HepG2 (cell line): Measurements from ENCODE around the gene KCND1. TPM values are rescaled to one million over a fixed set of nuclear protein-coding genes. Genes with fewer than 3 reads are reported as not detected.

Experiments
- ATAC-seq: fragments of 200-7000 bp; cut with Tn5 transposase; 3 replicates; pipeline ENCODE4 v1.9.1; 2020; ENCODE audit warnings: mild to moderate bottlenecking, moderate library complexity
- BruUV-seq: library from RNA; stranded (reverse); fragments of 400-500 nt; replicated peaks from 2 replicates; lab custom pipeline; 2021; lab: Mats Ljungman, UMichigan
- CTCF ChIA-PET: fragments of 300-600 bp; formaldehyde crosslinking; extraction: SDS; loops from one replicate; lab custom pipeline; 2021; ENCODE audit warnings: low total read pairs, inconsistent platforms, low intra/inter-chr PET ratio; lab: Yijun Ruan, JAX
- POLR2A ChIA-PET: fragments of 350-600 bp; sonication (Branson Sonifier 250); formaldehyde crosslinking; loops from one replicate; lab custom pipeline; 2020; ENCODE audit warnings: antibody characterized with exemption, inconsistent platforms; lab: Yijun Ruan, JAX
- DNase-seq: peaks from one replicate; pipeline ENCODE4 v3.0.0-alpha.2; 2015; ENCODE audit warnings: low spot score
- FAIRE-seq: peaks from 3 replicates; lab custom pipeline; 2011; peaks lifted over from hg19 to GRCh38; lab: Jason Lieb, UNC
- H2AFZ ChIP-seq: one replicate; pipeline ENCODE4 v1.6.1; 2011; ENCODE audit warnings: low read length, inconsistent platforms
- H3K27ac ChIP-seq: fragments of 300-600 bp; 3 replicates; pipeline ENCODE4 v1.8.0; 2011; ENCODE audit warnings: mixed run types, mild to moderate bottlenecking, mixed read lengths, low read length, inconsistent platforms; ENCODE audit not compliant: insufficient read depth; ENCODE audit errors: extremely low read length
- H3K27me3 ChIP-seq, 2 experiments: fragments of 200-600 bp in 1 of 2; 2 replicates in 1 of 2; 3 replicates in 1 of 2; pipeline versions ENCODE4 v1.6.0 to v1.8.0; 2011; ENCODE audit warnings: low read length in 2 of 2, mild to moderate bottlenecking in 2 of 2, moderate library complexity in 2 of 2, inconsistent platforms in 1 of 2; ENCODE audit not compliant: insufficient read depth in 2 of 2, control insufficient read depth in 1 of 2
- H3K36me3 ChIP-seq, 2 experiments: fragments of 200-600 bp in 1 of 2; replicated peaks in 1 of 2; 2 replicates in 1 of 2; 3 replicates in 1 of 2; pipeline versions ENCODE4 v1.5.1 to v1.8.0; 2011; ENCODE audit warnings: low read length in 2 of 2, inconsistent platforms in 1 of 2; ENCODE audit not compliant: insufficient read depth in 2 of 2, control insufficient read depth in 1 of 2
- H3K4me1 ChIP-seq: 2 replicates; pipeline ENCODE4 v1.5.1; 2012; ENCODE audit warnings: low read length, inconsistent platforms; ENCODE audit not compliant: insufficient read depth
- H3K4me2 ChIP-seq: 2 replicates; pipeline ENCODE4 v1.6.0; 2011; ENCODE audit warnings: low read depth, low read length, inconsistent platforms
- H3K4me3 ChIP-seq, 3 experiments: fragments of 200-600 bp in 1 of 3; sonication (generic), shearing (Covaris generic) in 1 of 3; replicated peaks in 1 of 3; 2 replicates each; pipeline ENCODE4 v1.5.1; 2011 to 2016; ENCODE audit warnings: low read length in 3 of 3, inconsistent platforms in 2 of 3, low read depth in 2 of 3, mild to moderate bottlenecking in 2 of 3, control low read depth in 1 of 3, mixed read lengths in 1 of 3; ENCODE audit not compliant: insufficient read depth in 1 of 3
- H3K79me2 ChIP-seq: one replicate; pipeline ENCODE4 v1.6.1; 2011; ENCODE audit warnings: low read length, inconsistent platforms; ENCODE audit not compliant: insufficient read depth
- H3K9ac ChIP-seq: 2 replicates; pipeline ENCODE4 v1.6.0; 2011; ENCODE audit warnings: mild to moderate bottlenecking, low read depth, low read length, inconsistent platforms; ENCODE audit not compliant: insufficient read depth
- H3K9me3 ChIP-seq: 2 replicates; pipeline ENCODE4 v1.5.1; 2012; ENCODE audit warnings: mild to moderate bottlenecking, low read length
- H4K20me1 ChIP-seq: 2 replicates; pipeline ENCODE4 v1.6.0; 2011; ENCODE audit warnings: inconsistent platforms, mild to moderate bottlenecking, low read length, moderate library complexity; ENCODE audit not compliant: insufficient read depth
- AGO2 ChIP-seq: fragments of 200-400 bp; formaldehyde crosslinking; optimal IDR thresholded peaks from 2 replicates; pipeline ENCODE3; 2017; ENCODE audit warnings: mild to moderate bottlenecking, low read depth, low read length, moderate library complexity
- FOXO4 ChIP-seq: sonication (generic); formaldehyde crosslinking; conservative IDR thresholded peaks from 2 replicates; pipeline ENCODE4 v1.8.1; 2023; ENCODE audit warnings: missing genetic modification reagents
- GATAD1 ChIP-seq: IDR thresholded peaks from 2 replicates; pipeline ENCODE4 v1.6.1; 2016; ENCODE audit warnings: missing genetic modification reagents, missing compliant biosample characterization
- HMG20A ChIP-seq: IDR thresholded peaks from 2 replicates; pipeline ENCODE4 v1.6.1; 2016; ENCODE audit warnings: borderline replicate concordance
- KLF13 ChIP-seq: sonication (generic); formaldehyde crosslinking; IDR thresholded peaks from 2 replicates; pipeline ENCODE4 v1.4.0; 2020; ENCODE audit warnings: mild to moderate bottlenecking, missing genetic modification reagents
- MIXL1 ChIP-seq: IDR thresholded peaks from 2 replicates; pipeline ENCODE4 v1.6.1; 2016
- NFKBIZ ChIP-seq: IDR thresholded peaks from 2 replicates; pipeline ENCODE4 v1.6.1; 2018; ENCODE audit warnings: missing genetic modification reagents, missing compliant biosample characterization
- RBFOX2 ChIP-seq: fragments of 200-400 bp; formaldehyde crosslinking; IDR thresholded peaks from 2 replicates; pipeline ENCODE4 v1.6.1; 2017; ENCODE audit warnings: low read depth, mild to moderate bottlenecking, low read length
- SMYD3 ChIP-seq: sonication (generic); formaldehyde crosslinking; IDR thresholded peaks from 2 replicates; pipeline ENCODE4 v1.8.1; 2023; ENCODE audit warnings: mild to moderate bottlenecking, missing genetic modification reagents
- SRF ChIP-seq: IDR thresholded peaks from 2 replicates; pipeline ENCODE4 v1.6.1; 2011; ENCODE audit warnings: mild to moderate bottlenecking, low read depth, low read length, moderate library complexity
- ZMAT3 ChIP-seq: sonication (generic); formaldehyde crosslinking; conservative IDR thresholded peaks from 2 replicates; pipeline ENCODE4 v1.7.0; 2021; ENCODE audit warnings: missing genetic modification reagents
- ZNF143 ChIP-seq: sonication (generic); formaldehyde crosslinking; IDR thresholded peaks from 2 replicates; pipeline ENCODE4 v1.4.0; 2020; ENCODE audit warnings: missing genetic modification reagents
- ZNF639 ChIP-seq: conservative IDR thresholded peaks from 2 replicates; pipeline ENCODE4 v1.6.1; 2018; ENCODE audit warnings: missing genetic modification reagents
- ZNF768 ChIP-seq: sonication (generic); formaldehyde crosslinking; IDR thresholded peaks from 2 replicates; pipeline ENCODE4 v1.4.0; 2020; ENCODE audit warnings: missing genetic modification reagents
- WGBS: methylation state at CpG from one replicate; pipeline ENCODE4 v1.1.6; 2017; ENCODE audit warnings: low lambda C conversion rate; 5-methylcytosine and 5-hydroxymethylcytosine counted together
- in situ Hi-C: cut with HindIII; loops from 2 replicates; pipeline ENCODE4 v1.10.0; 2017; ENCODE audit warnings: low pct_unique_long_range_greater_than_20kb; ENCODE audit not compliant: extremely low pct_ligation_motif_present
- intact Hi-C: fragments of 100-400 bp; cut with micrococcal nuclease; formaldehyde crosslinking; loops from one replicate; pipeline ENCODE4 v1.10.0; 2022; ENCODE audit not compliant: unreplicated experiment
- polyA plus RNA-seq, 8 experiments: library from polyadenylated mRNA; depleted of rRNA in 3 of 8; stranded (reverse) in 7 of 8; unstranded in 1 of 8; fragments of >200 nt; fragmentation: Illumina TruSeq in 4 of 8; extraction: Trizol in 4 of 8; gene quantifications; 2 replicates each; pipeline versions ENCODE4 v1.2.1 to v1.2.3, GENCODE V29; 2011 to 2016; ENCODE audit warnings: low read depth in 4 of 8, missing spikeins in 1 of 8, mixed read lengths in 1 of 8; ENCODE audit not compliant: insufficient read depth in 1 of 8
- total RNA-seq, 5 experiments: library from RNA; depleted of rRNA; stranded (reverse); fragments of >200 nt; fragmentation: Illumina TruSeq; extraction: Trizol; gene quantifications; 2 replicates each; pipeline ENCODE4 v1.2.3, GENCODE V29; 2016; ENCODE audit warnings: low read depth in 1 of 5
- TF ChIP-seq, protein P1 (sequence below): sonication (generic); formaldehyde crosslinking; IDR thresholded peaks from 2 replicates; pipeline ENCODE4 v1.9.0; 2021; ENCODE audit warnings: missing genetic modification reagents, borderline replicate concordance
- TF ChIP-seq, protein P2 (sequence below): IDR thresholded peaks from 2 replicates; pipeline ENCODE4 v1.6.1; 2016; ENCODE audit warnings: low read depth, control low read depth

Gene KCND1
- total and polyA plus RNA-seq, 2 of the 13 experiments (the other 11 are each of a cell fraction or from before 2014, with no cell fraction given) = 0.07 to 0.30 TPM

- peak; percentile 31; the same call in 1 of the 2 replicates for TF ChIP-seq ZNF639 (CRISPR knock-in tag)
- no peak for TF ChIP-seq MIXL1
- peak; percentile 40; the same call in 1 of the 2 replicates for TF ChIP-seq GATAD1 (CRISPR knock-in tag)
- peak; percentile 85 for TF ChIP-seq ZNF143
Observed at GRCh38 chrX:48957477-48957826, 14.2 kb downstream of the KCND1 start, which contains the start of gene OTUD5 (continued).

DNA sequence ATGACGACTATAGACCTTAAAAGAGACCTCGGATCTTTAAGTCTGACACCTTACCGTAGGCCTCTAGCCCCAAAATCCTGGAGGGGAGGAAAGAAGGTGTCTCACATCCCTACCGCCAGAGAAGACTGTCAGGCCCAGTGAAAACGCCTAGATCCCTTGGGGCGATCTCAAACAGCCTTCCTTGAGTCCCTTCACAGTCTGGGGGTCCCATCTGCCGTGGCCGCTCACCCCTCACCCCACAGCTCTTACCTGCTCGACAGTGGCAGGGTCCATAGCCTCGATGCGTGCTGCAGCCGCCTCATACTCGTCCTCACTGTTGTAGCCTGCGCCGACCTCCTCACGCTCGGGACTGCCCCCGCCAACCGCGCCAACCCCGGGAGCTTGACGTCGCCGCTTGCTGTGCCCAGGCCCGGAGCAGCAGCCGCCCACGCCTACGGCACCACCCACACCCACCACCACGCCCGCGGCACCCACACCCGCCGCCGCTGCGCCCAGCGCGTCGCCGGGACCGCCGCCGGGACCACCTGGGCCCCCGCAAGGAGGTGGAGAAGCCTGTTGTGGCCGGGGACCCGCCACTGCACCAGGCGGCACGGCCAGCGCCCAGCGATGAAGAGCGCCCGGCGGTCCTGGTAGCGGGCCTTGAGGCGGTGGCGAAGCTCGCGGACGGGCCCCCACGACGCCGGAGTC is 14.8 kb downstream of the KCND1 start:
- CTCF ChIA-PET = no interaction called here
- H4K20me1 ChIP-seq = no peaks in the 10 kb centered on the region
- peaks cover 0 to 8% of the 10 kb centered on the region in 2 experiments; a peak in 2 of 5 replicates for H3K36me3 ChIP-seq
- H3K27me3 ChIP-seq = no peaks in the 10 kb centered on the region
- in situ Hi-C loops (no loop called here), intact Hi-C loops (loop anchor here (5.0 kb wide), 1 partner anchor 85 kb away; the partner anchor contains the start of gene TFE3)
- ATAC-seq (no peak), DNase-seq (no peak), FAIRE-seq (no peak)
- H3K4me3 ChIP-seq = peak overlapping the region; percentile 55 to 81 (median 76)
- POLR2A ChIA-PET = interaction anchor here (0.7 to 2.4 kb wide), 3 partner anchors 11 to 220 kb away, joined by 3 to 8 read pairs (median 5); partner anchors contain the start of gene TFE3
- peaks cover 67% of the 10 kb centered on the region for H3K4me1 ChIP-seq
- H3K9ac ChIP-seq = peak overlapping the region; percentile 82
- H3K4me2 ChIP-seq = peak overlapping the region; percentile 83
- peaks cover 50% of the 10 kb centered on the region for H3K79me2 ChIP-seq
- peak overlapping the region; percentile 65 for H3K27ac ChIP-seq
- no peak overlapping the region for H2AFZ ChIP-seq
- no CpG with 5 or more reads among the region's 61 CpGs for WGBS
- BruUV-seq = no TSS peak
- H3K9me3 ChIP-seq = no peaks in the 10 kb centered on the region
- TF ChIP-seq SMYD3 (CRISPR knock-in tag) (no peak), SRF (no peak), RBFOX2 (peak; percentile 36), AGO2 (peak; percentile 61), FOXO4 (CRISPR knock-in tag) (0 out of 2 replicates have a peak, but pooled peaks have one; percentile 18), HMG20A (CRISPR knock-in tag) (no peak), KLF13 (CRISPR knock-in tag) (no peak), ZMAT3 (CRISPR knock-in tag) (no peak), NFKBIZ (CRISPR knock-in tag) (no peak), ZNF768 (CRISPR knock-in tag) (0 out of 2 replicates have a peak, but pooled peaks have one; percentile 8)
- TF ChIP-seq, protein P1, sequence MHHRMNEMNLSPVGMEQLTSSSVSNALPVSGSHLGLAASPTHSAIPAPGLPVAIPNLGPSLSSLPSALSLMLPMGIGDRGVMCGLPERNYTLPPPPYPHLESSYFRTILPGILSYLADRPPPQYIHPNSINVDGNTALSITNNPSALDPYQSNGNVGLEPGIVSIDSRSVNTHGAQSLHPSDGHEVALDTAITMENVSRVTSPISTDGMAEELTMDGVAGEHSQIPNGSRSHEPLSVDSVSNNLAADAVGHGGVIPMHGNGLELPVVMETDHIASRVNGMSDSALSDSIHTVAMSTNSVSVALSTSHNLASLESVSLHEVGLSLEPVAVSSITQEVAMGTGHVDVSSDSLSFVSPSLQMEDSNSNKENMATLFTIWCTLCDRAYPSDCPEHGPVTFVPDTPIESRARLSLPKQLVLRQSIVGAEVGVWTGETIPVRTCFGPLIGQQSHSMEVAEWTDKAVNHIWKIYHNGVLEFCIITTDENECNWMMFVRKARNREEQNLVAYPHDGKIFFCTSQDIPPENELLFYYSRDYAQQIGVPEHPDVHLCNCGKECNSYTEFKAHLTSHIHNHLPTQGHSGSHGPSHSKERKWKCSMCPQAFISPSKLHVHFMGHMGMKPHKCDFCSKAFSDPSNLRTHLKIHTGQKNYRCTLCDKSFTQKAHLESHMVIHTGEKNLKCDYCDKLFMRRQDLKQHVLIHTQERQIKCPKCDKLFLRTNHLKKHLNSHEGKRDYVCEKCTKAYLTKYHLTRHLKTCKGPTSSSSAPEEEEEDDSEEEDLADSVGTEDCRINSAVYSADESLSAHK (CRISPR knock-in tag) = no peak
- TF ChIP-seq, protein P2, sequence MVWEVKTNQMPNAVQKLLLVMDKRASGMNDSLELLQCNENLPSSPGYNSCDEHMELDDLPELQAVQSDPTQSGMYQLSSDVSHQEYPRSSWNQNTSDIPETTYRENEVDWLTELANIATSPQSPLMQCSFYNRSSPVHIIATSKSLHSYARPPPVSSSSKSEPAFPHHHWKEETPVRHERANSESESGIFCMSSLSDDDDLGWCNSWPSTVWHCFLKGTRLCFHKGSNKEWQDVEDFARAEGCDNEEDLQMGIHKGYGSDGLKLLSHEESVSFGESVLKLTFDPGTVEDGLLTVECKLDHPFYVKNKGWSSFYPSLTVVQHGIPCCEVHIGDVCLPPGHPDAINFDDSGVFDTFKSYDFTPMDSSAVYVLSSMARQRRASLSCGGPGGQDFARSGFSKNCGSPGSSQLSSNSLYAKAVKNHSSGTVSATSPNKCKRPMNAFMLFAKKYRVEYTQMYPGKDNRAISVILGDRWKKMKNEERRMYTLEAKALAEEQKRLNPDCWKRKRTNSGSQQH (CRISPR knock-in tag) = no peak
